HG03108 (cell line): ENCODE measurements around the gene ULBP2.
"Not testable (repeated sequence)": the region's sequence is repeated elsewhere in the genome, so short reads cannot be mapped to it uniquely, and the experiment has no call there.

Source experiments
- ATAC-seq: cut with Tn5 transposase; IDR thresholded peaks from one replicate; pipeline ENCODE4 v1.9.1; 2021; ENCODE audit warnings: moderate library complexity; ENCODE audit not compliant: unreplicated experiment

ULBP2 gene

GRCh38 chr6:149908480-149908879 lies 33.3 kb upstream of the ULBP2 start:
- not testable (repeated sequence) for ATAC-seq

- no peak for ATAC-seq
Observed at GRCh38 chr6:149909701-149910470, 31.9 kb upstream of the ULBP2 start.

- ATAC-seq = no peak
Observed at GRCh38 chr6:149910721-149911151, 31.1 kb upstream of the ULBP2 start.

- ATAC-seq = not testable (repeated sequence)
Observed at GRCh38 chr6:149912680-149913079, 29.1 kb upstream of the ULBP2 start.

- no peak for ATAC-seq
Observed at GRCh38 chr6:149913085-149913484, 28.7 kb upstream of the ULBP2 start.

GRCh38 chr6:149913540-149914240 lies 28.1 kb upstream of the ULBP2 start:
- ATAC-seq = no peak

GRCh38 chr6:149915970-149916865 lies 25.6 kb upstream of the ULBP2 start:
- ATAC-seq = no peak

GRCh38 chr6:149917679-149918078 lies 24.1 kb upstream of the ULBP2 start:
- no peak for ATAC-seq

GRCh38 chr6:149918151-149918905 lies 23.5 kb upstream of the ULBP2 start:
- no peak for ATAC-seq

GRCh38 chr6:149919126-149919833 lies 22.5 kb upstream of the ULBP2 start:
- ATAC-seq = not testable (repeated sequence)

GRCh38 chr6:149919834-149920225 lies 22.0 kb upstream of the ULBP2 start:
- no peak for ATAC-seq

GRCh38 chr6:149921361-149921760 lies 20.5 kb upstream of the ULBP2 start:
- no peak for ATAC-seq

- not testable (repeated sequence) for ATAC-seq
Observed at GRCh38 chr6:149922091-149922490, 19.7 kb upstream of the ULBP2 start.

- no peak for ATAC-seq
Observed at GRCh38 chr6:149922642-149923326, 19.0 kb upstream of the ULBP2 start, which contains the start of gene RAET1G. RAET1G (minus strand) TSS chr6:149923121; CDS start chr6:149923010, 111 bp downstream.

- ATAC-seq = no peak
Observed at GRCh38 chr6:149923327-149923986, 18.4 kb upstream of the ULBP2 start.

GRCh38 chr6:149924206-149924932 lies 17.4 kb upstream of the ULBP2 start:
- no peak for ATAC-seq

- no peak for ATAC-seq
Observed at GRCh38 chr6:149924933-149925252, 16.9 kb upstream of the ULBP2 start.
